8988T (cell line): Measurements from ENCODE around the gene OASL.

Source experiments
- DNase-seq: peaks from one replicate; pipeline ENCODE4 v3.0.0; 2011

The OASL gene

DNA sequence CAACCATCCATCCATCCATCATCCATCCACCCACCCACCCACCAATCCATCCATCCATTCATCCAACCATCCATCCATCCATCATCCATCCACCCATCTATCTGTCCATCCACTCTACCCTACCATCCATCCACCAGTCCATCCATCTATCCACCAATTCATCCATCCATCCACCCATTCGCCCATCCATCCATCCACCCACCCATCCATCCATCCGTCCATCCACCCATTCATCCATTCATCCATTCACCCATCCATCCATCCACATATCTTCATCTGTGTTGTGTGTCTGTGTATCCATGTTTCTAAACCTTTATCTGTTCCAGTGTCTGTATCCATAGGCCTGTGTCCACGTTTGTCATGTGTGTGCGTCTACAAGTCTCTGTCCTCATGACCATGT is 50.8 kb downstream of the OASL start:
- no peak for DNase-seq

DNA sequence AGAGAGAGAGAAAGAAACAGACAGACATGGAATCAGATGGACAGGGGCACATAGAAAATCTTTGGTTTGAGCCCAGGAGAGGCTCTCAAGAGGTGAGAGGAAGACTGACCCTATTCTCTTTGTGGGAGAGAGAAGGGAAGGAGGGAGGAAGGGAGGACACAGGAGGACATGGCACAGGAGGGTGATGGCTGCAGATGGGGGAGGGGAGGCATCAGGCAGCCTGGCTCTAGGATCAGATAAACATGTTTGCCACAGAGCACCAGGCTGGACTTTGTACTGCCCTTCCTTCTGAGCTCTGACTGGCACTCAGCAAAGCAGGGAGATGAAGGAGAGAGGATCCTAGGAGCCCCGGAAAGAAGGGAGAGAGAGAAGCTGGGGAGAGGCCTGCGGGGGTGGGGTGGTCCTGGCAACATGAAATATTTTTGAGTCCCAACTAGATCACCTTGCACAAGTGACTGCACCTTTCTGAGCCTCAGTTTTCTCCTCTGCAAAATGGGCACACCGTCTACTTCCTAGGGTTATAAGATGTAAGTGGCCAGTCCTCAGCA is 54.6 kb downstream of the OASL start:
- DNase-seq, result no peak

DNA sequence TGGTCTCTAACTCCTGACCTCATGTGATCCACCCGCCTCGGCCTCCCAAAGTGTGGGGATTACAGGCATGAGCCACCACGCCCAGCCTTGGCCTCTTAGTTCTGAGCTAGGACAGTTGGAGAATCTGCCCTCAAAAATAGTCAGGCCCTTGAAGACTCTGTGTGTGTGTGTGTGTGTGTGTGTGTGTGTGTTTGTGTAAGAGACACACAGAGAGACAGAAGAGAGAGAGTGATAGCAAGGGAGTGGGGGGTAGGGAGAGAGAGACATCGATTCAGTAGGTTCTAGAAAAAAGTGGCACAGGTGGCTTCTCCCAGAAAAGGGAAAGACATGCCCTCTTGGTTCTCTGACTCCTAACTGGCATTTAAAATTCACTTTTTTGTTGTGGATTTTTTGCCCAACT is 55.3 kb downstream of the OASL start:
- no peak for DNase-seq

DNA sequence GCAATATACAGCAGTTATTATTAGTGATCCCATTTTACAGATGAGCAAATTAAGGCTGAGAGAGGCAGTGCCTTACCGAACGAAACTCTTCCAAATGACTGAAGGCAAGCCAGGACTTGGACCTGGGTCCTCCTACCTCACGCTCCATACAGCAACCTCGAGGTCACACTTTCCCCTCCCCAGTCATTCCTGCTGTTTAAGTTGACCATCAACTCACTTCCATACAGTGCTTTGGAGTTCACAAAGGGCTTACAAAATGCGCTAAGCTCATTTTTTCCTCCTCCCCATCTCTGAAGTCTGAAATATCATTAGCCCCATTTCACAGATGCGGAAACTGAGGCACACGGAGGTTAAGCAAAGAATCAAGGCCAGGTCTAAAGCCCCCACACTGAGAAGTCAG is 56.4 kb downstream of the OASL start:
- no peak for DNase-seq

DNA sequence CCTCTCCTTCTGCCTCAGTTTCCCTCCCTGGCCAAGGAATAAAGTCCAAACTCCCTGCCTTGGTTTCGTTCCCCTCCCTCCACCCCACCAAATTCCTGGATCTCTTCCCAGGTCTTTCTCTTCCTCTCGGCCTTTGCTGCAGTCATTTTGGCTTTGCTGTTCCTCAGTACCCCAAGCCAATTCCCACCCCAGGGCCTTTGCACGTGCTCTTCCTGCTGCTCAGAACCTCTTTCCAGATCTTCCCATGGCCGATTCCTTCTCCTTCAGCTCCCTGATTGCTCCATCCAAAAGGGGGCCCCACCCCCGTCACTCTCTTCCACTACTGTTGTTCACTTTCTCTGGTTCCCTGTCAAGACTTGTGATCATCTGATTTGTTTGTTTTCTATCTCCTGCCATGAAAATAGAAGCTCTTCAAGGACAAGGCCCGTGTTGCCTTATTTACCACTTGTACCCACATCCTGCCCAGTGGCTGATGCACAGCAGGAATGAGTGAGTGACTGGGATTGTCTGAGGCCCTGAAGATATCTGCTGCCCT is 57.6 kb downstream of the OASL start:
- no peak for DNase-seq

DNA sequence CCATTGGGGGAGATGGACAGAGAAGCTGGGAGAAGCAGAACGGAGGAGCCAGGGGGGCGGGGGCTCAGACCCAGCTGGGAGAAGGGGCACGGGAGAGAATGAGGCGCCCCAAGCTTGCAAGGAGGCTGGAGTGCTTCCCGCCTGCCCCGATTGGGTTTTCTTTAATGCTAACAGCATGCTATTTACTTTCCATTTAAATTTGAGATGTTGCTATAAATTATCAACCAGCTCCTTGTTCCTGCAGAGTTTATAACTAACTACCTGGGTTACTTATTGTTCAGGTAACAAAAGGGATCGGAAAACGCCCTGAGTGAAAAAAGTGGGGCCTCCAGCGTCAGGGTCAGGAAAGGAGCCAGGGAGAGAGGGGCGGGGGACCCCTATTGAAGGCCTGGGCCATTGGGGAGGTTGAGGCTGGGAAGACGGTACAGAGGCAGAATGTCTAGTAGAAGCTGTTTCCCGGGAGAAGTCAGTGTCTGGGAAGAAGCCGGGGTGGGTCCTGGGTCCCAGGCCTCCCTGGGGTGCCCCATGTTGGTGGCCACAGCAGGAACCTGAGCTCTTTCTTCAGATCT is 58.2 kb downstream of the OASL start:
- no peak for DNase-seq

DNA sequence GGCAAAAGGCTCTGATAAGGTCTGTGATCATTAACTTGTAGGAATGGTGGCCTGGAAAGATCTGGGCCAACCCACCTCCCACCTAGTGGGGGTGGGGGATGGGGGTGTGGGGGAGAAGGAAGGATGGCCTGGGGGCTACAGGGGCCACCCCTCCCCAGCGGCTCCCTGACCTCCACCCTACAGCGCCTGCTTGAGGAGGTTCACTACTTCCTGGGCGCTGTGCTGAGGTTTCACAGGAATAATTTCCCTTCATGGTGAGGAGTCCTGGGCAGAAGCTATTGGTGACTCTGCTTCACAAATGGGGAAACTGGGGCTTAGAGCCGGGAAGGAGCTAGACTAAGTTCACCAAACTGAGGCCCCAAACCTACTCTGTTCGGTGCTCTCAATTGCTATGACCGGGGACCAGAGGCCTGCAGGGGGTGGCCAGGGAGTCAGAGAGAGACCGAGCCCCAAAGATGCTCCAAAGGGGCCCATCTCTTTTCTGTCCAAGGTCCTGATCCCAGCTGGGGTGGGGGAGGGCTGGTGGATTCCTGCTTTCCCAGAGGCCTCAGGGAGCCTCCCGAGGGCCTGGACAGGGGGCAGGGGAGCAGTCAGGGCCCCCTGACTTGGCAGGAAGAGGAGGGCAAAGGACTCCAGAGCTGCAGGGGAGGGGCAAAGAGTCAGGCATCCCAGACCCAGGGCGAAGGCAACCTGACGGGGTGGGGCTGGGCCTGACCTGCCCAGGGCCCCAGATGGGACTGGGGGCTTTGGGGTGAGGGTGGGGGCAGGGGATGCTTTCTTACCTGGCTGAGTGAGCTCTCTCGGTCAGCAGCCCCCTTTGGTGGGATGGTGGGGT is 59.0 kb downstream of the OASL start:
- no peak for DNase-seq

DNA sequence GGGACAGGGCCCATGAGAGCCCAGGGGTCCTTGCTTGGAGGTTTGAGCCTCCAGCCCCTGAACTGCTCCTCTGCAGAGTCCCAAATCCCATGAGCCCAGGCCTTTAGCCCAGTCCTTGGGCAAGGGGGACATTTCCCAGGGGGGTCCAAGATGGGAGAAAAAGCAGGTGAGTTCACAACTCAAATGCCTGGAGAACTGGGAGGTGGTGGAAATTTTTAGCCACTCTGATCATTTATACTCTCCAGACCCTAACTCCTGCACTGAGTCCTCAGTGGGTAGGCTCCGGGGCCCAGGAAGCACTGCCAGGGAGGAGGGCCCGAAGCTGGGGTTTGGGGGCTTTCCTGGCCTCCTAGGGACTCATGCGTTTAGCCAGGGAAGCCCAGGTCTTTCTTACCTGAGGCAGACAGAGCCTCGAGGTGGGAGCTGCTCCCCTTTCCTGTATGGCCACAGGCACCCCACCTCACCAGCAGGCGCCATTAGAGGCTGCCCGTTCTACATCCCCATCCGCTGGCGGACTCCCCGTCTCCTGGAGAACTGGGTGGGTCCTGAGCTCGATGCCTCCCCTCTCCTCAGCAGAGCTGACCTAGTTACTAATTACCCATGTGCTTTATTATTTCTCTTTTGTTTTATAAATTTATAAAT is 59.7 kb downstream of the OASL start:
- no peak for DNase-seq

DNA sequence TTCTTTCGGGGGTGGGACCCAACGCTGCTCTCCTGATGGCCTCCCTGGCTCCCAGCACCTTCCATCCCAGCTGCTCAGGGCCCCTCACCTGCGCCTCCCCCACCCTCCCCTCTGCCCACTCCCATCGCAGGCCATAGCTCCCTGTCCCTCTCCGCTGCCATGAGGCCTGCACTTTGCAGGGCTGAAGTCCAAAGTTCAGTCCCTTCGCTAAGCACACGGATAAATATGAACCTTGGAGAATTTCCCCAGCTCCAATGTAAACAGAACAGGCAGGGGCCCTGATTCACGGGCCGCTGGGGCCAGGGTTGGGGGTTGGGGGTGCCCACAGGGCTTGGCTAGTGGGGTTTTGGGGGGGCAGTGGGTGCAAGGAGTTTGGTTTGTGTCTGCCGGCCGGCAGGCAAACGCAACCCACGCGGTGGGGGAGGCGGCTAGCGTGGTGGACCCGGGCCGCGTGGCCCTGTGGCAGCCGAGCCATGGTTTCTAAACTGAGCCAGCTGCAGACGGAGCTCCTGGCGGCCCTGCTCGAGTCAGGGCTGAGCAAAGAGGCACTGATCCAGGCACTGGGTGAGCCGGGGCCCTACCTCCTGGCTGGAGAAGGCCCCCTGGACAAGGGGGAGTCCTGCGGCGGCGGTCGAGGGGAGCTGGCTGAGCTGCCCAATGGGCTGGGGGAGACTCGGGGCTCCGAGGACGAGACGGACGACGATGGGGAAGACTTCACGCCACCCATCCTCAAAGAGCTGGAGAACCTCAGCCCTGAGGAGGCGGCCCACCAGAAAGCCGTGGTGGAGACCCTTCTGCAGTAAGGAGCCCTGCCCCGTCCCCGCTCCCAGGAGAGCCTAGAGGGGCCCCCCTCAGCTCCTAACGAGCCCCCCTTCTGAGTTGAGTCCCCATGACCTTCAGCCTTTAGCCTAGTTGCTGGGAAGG is 60.5 kb downstream of the OASL start, which contains the start of gene HNF1A:
TSS of gene HNF1A (plus strand) at position 248 of the 924 bp plus-strand sequence. CDS start at position 474, 226 bp downstream.
- DNase-seq, result no peak

DNA sequence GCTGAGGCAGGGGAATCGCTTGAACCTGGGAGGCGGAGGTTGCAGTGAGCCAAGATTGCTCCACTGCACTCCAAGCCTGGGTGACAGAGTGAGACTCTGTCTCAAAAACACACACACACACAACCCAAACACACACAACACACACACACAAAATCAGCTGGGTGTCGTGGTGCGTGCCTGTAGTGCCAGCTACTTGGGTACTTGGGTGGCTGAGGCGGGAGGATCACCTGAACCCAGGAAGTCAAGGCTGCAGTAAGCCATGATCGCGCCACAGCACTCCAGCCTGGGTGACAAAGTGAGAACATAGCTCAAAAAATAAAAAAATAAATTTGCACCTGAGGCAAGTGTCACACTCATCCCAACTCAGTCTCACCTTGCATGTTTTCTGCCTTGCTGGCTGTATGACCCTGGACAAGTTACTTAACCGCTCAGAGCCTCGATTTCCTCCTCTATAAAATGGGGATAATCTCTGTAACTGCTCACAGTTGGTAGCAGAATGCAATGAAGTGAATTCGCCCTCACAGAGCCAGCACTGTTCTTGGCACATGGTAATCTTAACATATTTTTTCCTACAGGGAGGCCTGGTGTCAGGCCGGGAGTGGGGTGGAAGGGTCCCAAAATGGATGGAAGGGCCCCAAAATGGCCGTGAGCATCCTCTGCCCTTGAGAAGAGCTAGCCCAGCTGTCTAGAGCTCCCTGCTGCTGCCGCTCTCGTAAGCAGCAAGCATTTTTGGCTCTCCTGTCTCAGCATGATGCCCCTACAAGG is 61.3 kb downstream of the OASL start:
- no peak for DNase-seq

DNA sequence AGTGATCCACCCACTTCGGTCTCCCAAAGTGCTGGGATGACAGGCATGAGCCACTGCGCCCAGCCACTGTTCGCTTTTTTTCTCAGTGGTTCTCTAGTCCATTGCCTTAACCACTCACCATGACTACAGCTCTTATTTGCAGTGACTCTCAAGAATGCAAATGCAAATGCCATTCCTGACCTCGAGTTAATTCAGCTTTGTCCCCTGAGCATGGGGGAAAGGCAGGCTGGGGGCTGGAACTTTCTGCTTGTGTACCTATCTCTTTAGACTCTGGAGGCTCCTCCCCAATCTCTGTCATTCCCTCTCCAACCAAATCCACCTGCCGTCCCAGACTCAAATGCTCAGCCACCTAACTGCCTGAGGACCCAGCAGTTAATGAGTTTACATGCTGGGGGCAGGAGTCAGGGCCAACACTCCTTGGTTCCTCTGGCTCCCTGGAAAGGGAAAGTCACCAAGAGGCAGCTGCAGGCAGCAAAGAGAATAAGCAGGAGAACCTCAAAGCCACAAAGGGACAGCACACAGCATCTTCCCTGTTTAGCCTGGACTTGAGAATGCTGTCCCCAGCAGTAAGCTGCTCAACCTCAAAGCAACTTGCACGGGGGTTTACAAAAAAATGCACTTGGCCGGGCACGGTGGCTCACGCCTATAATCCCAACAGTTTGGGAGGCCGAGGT is 66.0 kb downstream of the OASL start:
- DNase-seq, result no peak

DNA sequence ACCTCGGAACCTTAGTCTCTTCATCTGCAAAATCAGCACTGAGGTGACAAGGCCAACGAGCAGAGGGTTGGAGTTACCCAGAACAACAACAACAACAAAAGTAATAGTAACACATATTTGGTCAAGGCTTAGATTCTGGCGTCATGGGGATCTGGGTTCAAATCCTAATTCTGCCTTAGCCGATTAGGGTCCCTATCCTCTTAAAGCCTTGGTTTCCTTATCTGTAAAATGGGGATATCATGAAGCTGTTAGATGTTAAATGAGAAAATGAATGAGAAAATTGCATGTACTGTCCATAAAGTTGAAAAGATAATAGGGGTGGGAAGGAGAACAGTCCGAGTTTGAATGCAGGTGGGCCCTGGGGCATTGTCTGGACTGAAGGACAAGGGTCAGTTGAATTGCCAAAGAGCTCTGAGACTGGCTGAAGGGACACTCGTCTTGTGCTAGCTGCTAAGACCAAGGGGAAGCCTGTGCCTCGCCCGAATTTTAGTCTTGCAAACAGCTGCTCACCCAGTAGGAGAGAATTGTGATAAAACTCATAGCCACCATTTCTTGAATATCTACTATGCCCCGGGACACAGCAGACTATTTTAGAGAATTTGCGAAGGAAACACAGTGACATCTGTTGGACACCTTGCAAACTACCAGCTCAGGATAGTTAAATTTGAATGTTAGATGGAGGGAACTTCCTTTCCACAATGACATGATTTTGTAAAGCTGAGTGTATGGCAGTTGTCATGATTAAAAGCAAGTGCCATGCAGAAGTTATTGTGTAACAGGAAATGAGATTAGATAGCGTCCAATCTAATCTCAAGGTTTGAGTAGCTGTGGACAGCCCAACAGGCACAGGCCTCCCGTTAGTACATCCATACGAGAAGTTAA is 67.5 kb downstream of the OASL start:
- peak; percentile 67 for DNase-seq

DNA sequence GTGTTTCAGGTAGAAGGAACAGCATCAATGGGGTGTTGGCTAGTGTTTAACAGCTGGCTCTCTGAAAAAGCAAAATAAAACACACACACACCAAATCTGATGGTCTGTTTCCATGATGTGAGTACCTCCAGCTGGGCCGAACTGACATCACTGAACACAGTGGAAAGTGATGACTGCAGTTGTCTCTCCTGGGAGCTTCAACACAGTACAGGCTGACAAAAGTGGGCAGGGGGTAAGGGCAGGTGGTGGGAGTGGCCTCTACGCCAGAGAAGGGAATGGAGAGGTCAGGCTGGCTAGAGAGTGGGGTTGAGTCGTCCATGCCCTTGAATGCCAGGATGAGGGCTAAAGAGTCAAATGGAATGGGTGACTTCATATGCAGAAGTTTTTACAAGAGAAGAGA is 68.7 kb downstream of the OASL start:
- no peak for DNase-seq
